Liver (tissue), 2 donors: Measurements from ENCODE around the gene WIPI1.

Experiments
- CTCF ChIP-seq: fragments of 150-350 bp; IDR thresholded peaks from 2 replicates; pipeline ENCODE4 v1.5.1; 2017; ENCODE audit warnings: improper control_type of control experiment, low read depth, low read length; ENCODE audit not compliant: missing input control
- REST ChIP-seq: IDR thresholded peaks from 2 replicates; pipeline ENCODE4 v1.6.1; 2016; ENCODE audit warnings: antibody characterized with exemption, mild to moderate bottlenecking
- donor health status: healthy.

DNA sequence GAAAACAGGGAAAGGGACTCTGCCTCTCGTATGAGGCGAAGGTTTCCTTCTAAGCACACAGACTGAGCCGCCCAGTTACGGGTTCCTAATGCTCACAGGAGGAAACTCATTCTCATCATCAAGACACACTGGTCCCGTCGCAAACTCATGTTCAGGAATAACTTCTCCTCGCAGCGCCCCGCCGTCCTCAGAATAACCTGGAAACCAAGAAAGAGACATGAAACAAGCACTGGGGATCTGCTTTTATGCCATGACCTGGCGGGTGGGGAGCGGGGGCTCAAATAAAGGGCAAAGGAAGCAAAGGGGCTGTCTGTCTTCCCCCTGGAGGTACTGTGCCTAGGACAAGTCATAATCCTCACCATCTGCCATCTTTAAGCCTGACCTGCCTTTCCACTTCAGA is 31.3 kb downstream of the WIPI1 start:
- no peak for TF ChIP-seq CTCF
- TF ChIP-seq REST, result no peak
